Astrocyte of the cerebellum (primary cell): ENCODE measurements around the gene HMGCL.

Experiments
- DNase-seq: peaks from one replicate; pipeline ENCODE4 v3.0.0-alpha.2; 2011; ENCODE audit warnings: low read depth
- H3K4me3 ChIP-seq: 2 replicates; pipeline ENCODE4 v1.5.1; 2011; ENCODE audit warnings: mild to moderate bottlenecking, low read depth, low read length, moderate library complexity
- in situ Hi-C: cut with HindIII; loops from 2 replicates; pipeline ENCODE4 v1.10.0; 2017; ENCODE audit warnings: low sequenced_read_pairs
- TF ChIP-seq, protein P1 (sequence below): IDR thresholded peaks from 2 replicates; pipeline ENCODE4 v1.5.1; 2012; ENCODE audit warnings: low read length, low read depth, moderate library complexity, mild to moderate bottlenecking; ENCODE audit errors: missing control alignments

HMGCL gene

DNA sequence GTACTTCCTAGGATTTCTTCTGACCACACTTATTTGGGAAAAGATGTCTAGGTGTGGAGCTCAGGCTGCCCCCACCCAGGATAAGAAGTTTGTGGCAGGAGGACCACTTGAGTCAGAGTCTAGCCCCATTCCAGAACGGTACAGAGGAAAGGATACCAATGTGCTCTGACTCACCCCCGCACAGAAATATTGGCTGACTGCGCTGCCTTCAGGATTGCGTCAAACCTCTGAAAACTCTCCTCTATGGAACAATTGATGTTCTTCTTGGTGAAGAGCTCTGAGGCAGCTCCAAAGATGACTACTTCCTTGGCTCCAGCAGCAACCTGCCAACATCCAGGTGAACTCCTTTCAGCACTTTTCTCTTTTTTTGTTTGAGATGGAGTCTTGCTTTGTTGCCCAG is 11.2 kb downstream of the HMGCL start:
- TF ChIP-seq, protein P1, sequence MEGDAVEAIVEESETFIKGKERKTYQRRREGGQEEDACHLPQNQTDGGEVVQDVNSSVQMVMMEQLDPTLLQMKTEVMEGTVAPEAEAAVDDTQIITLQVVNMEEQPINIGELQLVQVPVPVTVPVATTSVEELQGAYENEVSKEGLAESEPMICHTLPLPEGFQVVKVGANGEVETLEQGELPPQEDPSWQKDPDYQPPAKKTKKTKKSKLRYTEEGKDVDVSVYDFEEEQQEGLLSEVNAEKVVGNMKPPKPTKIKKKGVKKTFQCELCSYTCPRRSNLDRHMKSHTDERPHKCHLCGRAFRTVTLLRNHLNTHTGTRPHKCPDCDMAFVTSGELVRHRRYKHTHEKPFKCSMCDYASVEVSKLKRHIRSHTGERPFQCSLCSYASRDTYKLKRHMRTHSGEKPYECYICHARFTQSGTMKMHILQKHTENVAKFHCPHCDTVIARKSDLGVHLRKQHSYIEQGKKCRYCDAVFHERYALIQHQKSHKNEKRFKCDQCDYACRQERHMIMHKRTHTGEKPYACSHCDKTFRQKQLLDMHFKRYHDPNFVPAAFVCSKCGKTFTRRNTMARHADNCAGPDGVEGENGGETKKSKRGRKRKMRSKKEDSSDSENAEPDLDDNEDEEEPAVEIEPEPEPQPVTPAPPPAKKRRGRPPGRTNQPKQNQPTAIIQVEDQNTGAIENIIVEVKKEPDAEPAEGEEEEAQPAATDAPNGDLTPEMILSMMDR: no peak

DNA sequence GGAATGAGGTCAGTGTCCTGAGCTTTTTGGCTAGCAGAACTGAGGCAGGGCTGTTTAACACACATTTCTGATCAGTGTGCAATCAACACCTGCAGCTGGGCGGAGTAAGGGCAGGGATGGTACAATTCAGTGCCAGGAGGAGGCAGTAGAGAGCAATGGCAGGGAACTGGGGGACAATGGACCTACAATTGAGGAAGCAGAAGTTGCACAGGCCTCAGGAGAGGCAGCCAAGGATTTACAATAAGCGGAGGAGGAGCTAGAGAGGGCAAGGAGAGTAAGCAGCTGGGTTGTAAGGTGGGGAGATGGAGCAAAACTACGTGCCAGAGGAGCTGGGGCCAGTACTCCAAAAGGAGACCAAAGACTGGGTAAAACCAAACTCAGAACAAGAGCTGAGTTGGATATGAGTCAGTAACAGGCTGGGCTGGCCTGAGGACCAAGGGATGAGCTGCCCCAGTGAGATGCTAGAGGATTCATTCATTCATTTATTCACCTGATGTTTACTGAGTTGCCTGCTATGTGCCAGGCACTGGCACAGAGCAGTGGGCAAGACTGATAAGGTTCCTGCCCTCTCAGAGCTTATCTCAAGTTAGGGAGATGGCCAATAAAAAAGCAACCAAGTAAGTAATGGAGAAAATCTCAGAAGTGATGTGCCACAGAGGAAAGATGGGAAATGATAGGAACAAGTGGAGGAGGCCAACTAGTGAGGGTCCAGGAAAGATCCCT is 14.2 kb downstream of the HMGCL start:
- H3K4me3 ChIP-seq: no peak overlapping the region
- in situ Hi-C loops: no loop called here
- no peak for DNase-seq
- TF ChIP-seq, protein P1: peak; percentile 63

More for the DNA sequence above, 11.2 kb downstream of the HMGCL start:
- in situ Hi-C loops: no loop called here
- H3K4me3 ChIP-seq: no peak overlapping the region
- no peak for DNase-seq

DNA sequence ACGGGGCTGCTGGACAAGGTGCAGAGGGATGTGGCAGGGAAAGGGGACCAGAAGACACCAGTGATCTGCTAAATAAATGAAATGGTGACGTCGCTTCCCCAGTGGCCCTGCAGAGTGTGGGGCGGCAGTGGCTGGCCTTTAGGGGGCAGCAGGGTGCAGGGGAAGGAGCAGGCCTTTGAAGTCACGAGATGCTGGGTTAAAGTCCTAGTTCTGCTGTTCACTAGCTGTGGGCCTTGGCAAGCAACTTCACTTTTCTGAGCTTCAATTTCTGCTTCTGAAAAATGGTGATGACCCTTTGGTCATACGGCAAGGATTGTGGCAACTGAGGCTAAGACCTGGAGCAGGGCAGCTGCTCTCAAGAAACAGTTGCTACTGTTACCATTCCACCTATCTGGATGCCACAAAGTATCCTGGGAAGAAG is 15.5 kb downstream of the HMGCL start:
- in situ Hi-C loops: no loop called here
- TF ChIP-seq, protein P1: peak; percentile 79
- DNase-seq: no peak
- no peak overlapping the region for H3K4me3 ChIP-seq

DNA sequence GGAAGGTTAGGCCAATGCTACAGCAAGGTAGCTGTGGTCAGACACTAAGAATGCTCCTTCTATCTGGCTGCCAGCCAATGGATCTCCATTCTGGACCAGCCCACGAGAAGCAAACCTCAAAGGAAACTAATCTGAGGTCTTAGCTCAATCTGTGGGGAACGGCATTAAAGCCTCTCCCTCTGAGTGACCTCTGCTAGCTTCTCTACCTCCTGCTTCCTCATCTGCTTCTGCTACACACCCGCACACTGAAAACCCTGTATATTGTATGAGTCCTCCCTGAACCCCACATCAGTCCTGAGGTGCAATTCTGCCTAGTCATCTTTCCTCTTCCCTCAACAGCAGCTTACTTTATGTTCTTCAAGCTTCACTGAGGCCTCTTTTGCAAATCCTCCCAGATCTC is 17.8 kb downstream of the HMGCL start:
- TF ChIP-seq, protein P1: no peak
- H3K4me3 ChIP-seq: no peak overlapping the region
- in situ Hi-C loops: no loop called here
- DNase-seq: no peak

DNA sequence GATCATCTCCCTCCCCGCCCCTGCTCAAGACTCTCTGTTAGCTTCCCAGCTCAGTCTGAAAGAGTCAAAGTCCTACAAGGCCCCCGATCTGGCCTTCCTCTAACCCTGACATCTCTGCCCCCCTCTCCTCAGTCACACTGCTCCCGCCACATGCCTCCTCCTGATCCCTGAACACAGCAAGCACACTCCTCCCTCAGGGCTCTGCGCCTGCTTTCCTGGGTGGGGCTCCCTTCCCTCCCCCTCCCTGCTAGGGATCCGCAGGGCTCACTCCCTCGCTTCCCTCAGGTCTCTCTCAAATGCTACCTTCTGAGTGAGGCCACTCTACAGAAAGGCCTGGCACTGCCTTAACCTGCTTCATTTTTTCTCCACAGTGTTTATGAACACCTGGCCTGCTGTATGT is 18.9 kb downstream of the HMGCL start:
- in situ Hi-C loops: no loop called here
- no peak overlapping the region for H3K4me3 ChIP-seq
- TF ChIP-seq, protein P1: no peak
- DNase-seq: no peak

DNA sequence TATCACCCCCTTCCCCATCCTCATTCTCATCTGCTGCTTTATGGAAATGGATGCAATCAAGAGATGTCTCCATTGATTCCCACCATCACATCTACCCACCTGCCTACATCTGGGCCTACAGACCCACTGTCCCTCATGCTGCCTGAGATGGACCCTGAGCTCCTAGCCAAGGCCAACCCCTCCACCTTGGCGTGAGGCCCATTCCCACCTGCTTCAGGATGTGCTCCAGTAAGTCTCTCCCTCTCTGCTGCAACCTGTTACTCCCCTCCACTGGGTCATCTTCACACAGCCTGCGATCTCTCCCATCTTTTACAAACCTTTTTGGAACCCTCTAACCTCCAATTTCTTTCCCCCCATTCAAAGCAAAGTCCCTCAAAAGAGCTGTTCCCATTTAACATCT is 20.2 kb downstream of the HMGCL start:
- no peak for DNase-seq
- in situ Hi-C loops: no loop called here
- no peak overlapping the region for H3K4me3 ChIP-seq
- TF ChIP-seq, protein P1: no peak
